K562 (cell line): ENCODE results near the gene HSPA1B. TPM values are rescaled to one million over a fixed set of nuclear protein-coding genes. Genes with fewer than 3 reads are reported as not detected.

Source experiments
- BRD4 ChIP-seq: fragments of 200-600 bp; sonication (generic); IDR thresholded peaks from 2 replicates; pipeline ENCODE4 v1.6.1; 2017; ENCODE audit warnings: inconsistent platforms
- DEAF1 ChIP-seq: fragments of 450-650 bp; formaldehyde crosslinking; IDR thresholded peaks from 2 replicates; pipeline ENCODE4 v1.4.0; 2020; ENCODE audit warnings: mild to moderate bottlenecking, moderate library complexity
- E2F6 ChIP-seq, 2 experiments: IDR thresholded peaks; 2 replicates each; pipeline ENCODE4 v1.6.1; 2011; ENCODE audit warnings: borderline replicate concordance in 1 of 2, control low read depth in 1 of 2, low read depth in 1 of 2, low read length in 1 of 2, mild to moderate bottlenecking in 1 of 2, mixed read lengths in 1 of 2, moderate library complexity in 1 of 2; ENCODE audit not compliant: insufficient read depth in 1 of 2, insufficient read length in 1 of 2, poor library complexity in 1 of 2, severe bottlenecking in 1 of 2; ENCODE audit errors: extremely low read depth in 1 of 2
- EHMT2 ChIP-seq: fragments of 450-650 bp; IDR thresholded peaks from 2 replicates; pipeline ENCODE4 v1.6.1; 2018; ENCODE audit warnings: antibody characterized with exemption
- IRF1 ChIP-seq: sonication (generic); formaldehyde crosslinking; IDR thresholded peaks from 2 replicates; pipeline ENCODE4 v1.8.0; 2022; ENCODE audit warnings: missing genetic modification reagents, mild to moderate bottlenecking, borderline replicate concordance
- MBD2 ChIP-seq: sonication (generic); IDR thresholded peaks from 2 replicates; pipeline ENCODE4 v1.6.1; 2016; ENCODE audit warnings: low read depth, borderline replicate concordance
- NRF1 ChIP-seq, 2 experiments: fragments of 450-650 bp; IDR thresholded peaks in 1 of 2; conservative IDR thresholded peaks in 1 of 2; 2 replicates each; pipeline ENCODE4 v1.6.1; 2014; ENCODE audit warnings: mild to moderate bottlenecking in 2 of 2
- POLR2AphosphoS5 ChIP-seq: IDR thresholded peaks from 2 replicates; pipeline ENCODE4 v1.6.1; 2011; ENCODE audit warnings: mild to moderate bottlenecking, low read depth, low read length, moderate library complexity; ENCODE audit not compliant: control insufficient read depth, insufficient read depth
- SP1 ChIP-seq: sonication (generic); formaldehyde crosslinking; IDR thresholded peaks from 2 replicates; pipeline ENCODE4 v1.8.1; 2022; ENCODE audit warnings: mild to moderate bottlenecking, missing genetic modification reagents
- TCF3 ChIP-seq: sonication (generic); formaldehyde crosslinking; IDR thresholded peaks from 2 replicates; pipeline ENCODE4 v1.4.0; 2020; ENCODE audit warnings: mild to moderate bottlenecking, missing genetic modification reagents
- TEAD4 ChIP-seq, 2 experiments: sonication (generic) in 1 of 2; formaldehyde crosslinking in 1 of 2; IDR thresholded peaks; 2 replicates each; pipeline versions ENCODE4 v1.6.1 to v1.8.0; 2012 to 2022; ENCODE audit warnings: borderline replicate concordance in 1 of 2, inconsistent platforms in 1 of 2, low read length in 1 of 2, mild to moderate bottlenecking in 1 of 2, missing genetic modification reagents in 1 of 2
- U2AF2 ChIP-seq: fragments of 200-400 bp; formaldehyde crosslinking; optimal IDR thresholded peaks from 2 replicates; pipeline ENCODE3; 2017; ENCODE audit warnings: low read depth, mild to moderate bottlenecking, low read length
- ZBTB26 ChIP-seq: fragments of 450-650 bp; formaldehyde crosslinking; IDR thresholded peaks from 2 replicates; pipeline ENCODE4 v1.4.0; 2022; ENCODE audit warnings: missing genetic modification characterization
- ZFP36 ChIP-seq: fragments of 150-350 bp; IDR thresholded peaks from 2 replicates; pipeline ENCODE4 v1.6.1; 2018; ENCODE audit warnings: low read length, low read depth; ENCODE audit not compliant: partially characterized antibody
- ZNF217 ChIP-seq: sonication (generic); formaldehyde crosslinking; IDR thresholded peaks from 2 replicates; pipeline ENCODE4 v1.8.0; 2022; ENCODE audit warnings: mild to moderate bottlenecking, missing genetic modification reagents
- ZNF780A ChIP-seq: fragments of 250-450 bp; sonication (Bioruptor Pico); IDR thresholded peaks from 2 replicates; pipeline ENCODE4 v1.5.0; 2021; ENCODE audit warnings: mild to moderate bottlenecking
- polyA plus RNA-seq, 8 experiments: library from polyadenylated mRNA; depleted of rRNA in 4 of 8; stranded (reverse) in 5 of 8; unstranded in 3 of 8; fragments of >200 nt; fragmentation: Nextera tagmentation in 2 of 8; fragmentation: Illumina TruSeq in 1 of 8; extraction: Ambion mirVana in 2 of 8; extraction: Trizol in 1 of 8; gene quantifications; 2 replicates each; pipeline versions ENCODE4 v1.2.1 to v1.2.3, GENCODE V29; 2011 to 2014; ENCODE audit warnings: inconsistent platforms in 1 of 8, missing spikeins in 1 of 8
- total RNA-seq, 7 experiments: library from RNA; depleted of rRNA in 6 of 7; stranded (reverse); fragments of >200 nt in 6 of 7; fragmentation: Illumina TruSeq in 2 of 7; extraction: Trizol in 2 of 7; gene quantifications; 2 replicates each; pipeline versions ENCODE4 v1.2.1 to v1.2.3, GENCODE V29; 2011 to 2021; ENCODE audit warnings: low replicate concordance in 1 of 7
- TF ChIP-seq, protein P1 (sequence below): fragments of 200-800 bp; sonication (Bioruptor generic); IDR thresholded peaks from 2 replicates; pipeline ENCODE4 v1.6.1; 2017; ENCODE audit warnings: missing genetic modification characterization, missing compliant biosample characterization
- TF ChIP-seq, protein P2 (sequence below): fragments of 450-650 bp; IDR thresholded peaks from 2 replicates; pipeline ENCODE4 v1.6.1; 2017; ENCODE audit warnings: mild to moderate bottlenecking, moderate library complexity
- TF ChIP-seq, protein P3 (sequence below): sonication (generic); formaldehyde crosslinking; IDR thresholded peaks from 2 replicates; pipeline ENCODE4 v1.8.0; 2022; ENCODE audit warnings: mild to moderate bottlenecking, missing genetic modification reagents

Gene HSPA1B
- total and polyA plus RNA-seq, 9 of the 15 experiments (the other 6 are each of a cell fraction or from before 2014, with no cell fraction given): 0.27 to 227 (median 51.2) TPM

- TF ChIP-seq TCF3 (CRISPR knock-in tag): no peak; the same call in 1 of the 2 replicates
- TF ChIP-seq ZNF217: no peak
- TF ChIP-seq BRD4: no peak
- no peak for TF ChIP-seq ZNF780A (CRISPR knock-in tag)
- TF ChIP-seq, protein P1, sequence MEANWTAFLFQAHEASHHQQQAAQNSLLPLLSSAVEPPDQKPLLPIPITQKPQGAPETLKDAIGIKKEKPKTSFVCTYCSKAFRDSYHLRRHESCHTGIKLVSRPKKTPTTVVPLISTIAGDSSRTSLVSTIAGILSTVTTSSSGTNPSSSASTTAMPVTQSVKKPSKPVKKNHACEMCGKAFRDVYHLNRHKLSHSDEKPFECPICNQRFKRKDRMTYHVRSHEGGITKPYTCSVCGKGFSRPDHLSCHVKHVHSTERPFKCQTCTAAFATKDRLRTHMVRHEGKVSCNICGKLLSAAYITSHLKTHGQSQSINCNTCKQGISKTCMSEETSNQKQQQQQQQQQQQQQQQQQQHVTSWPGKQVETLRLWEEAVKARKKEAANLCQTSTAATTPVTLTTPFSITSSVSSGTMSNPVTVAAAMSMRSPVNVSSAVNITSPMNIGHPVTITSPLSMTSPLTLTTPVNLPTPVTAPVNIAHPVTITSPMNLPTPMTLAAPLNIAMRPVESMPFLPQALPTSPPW (CRISPR knock-in tag): no peak
- TF ChIP-seq ZBTB26: peak; percentile 43; the same call in 1 of the 2 replicates
- peak; percentile 34; the same call in 1 of the 2 replicates for TF ChIP-seq POLR2AphosphoS5
- TF ChIP-seq E2F6 (IDR thresholded peaks at IDR 0.05; ENCODE audit: borderline replicate concordance in 1 of 2, extremely low read depth in 1 of 2, insufficient read depth in 1 of 2, insufficient read length in 1 of 2, low read depth in 1 of 2, low read length in 1 of 2, poor library complexity in 1 of 2, severe bottlenecking in 1 of 2): no peak
- TF ChIP-seq, protein P2, sequence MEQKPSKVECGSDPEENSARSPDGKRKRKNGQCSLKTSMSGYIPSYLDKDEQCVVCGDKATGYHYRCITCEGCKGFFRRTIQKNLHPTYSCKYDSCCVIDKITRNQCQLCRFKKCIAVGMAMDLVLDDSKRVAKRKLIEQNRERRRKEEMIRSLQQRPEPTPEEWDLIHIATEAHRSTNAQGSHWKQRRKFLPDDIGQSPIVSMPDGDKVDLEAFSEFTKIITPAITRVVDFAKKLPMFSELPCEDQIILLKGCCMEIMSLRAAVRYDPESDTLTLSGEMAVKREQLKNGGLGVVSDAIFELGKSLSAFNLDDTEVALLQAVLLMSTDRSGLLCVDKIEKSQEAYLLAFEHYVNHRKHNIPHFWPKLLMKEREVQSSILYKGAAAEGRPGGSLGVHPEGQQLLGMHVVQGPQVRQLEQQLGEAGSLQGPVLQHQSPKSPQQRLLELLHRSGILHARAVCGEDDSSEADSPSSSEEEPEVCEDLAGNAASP: no peak
- TF ChIP-seq DEAF1 (CRISPR knock-in tag): 0 out of 2 replicates have a peak, but pooled peaks have one; percentile 26
- TF ChIP-seq MBD2: no peak
- no peak for TF ChIP-seq SP1 (CRISPR knock-in tag)
- TF ChIP-seq, protein P3, sequence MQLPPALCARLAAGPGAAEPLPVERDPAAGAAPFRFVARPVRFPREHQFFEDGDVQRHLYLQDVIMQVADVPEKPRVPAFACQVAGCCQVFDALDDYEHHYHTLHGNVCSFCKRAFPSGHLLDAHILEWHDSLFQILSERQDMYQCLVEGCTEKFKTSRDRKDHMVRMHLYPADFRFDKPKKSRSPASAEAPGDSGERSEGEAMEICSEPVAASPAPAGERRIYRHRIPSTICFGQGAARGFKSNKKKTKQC: no peak
- no peak for TF ChIP-seq EHMT2
- TF ChIP-seq U2AF2: no peak
- no peak for TF ChIP-seq NRF1 (conservative IDR thresholded peaks at IDR 0.05 in 1 of 2, IDR thresholded peaks at IDR 0.05 in 1 of 2)
- no peak for TF ChIP-seq ZFP36
- TF ChIP-seq TEAD4 (IDR thresholded peaks at IDR 0.05; ENCODE audit: low read length): no peak; the same call in 1 of the 2 replicates
- no peak for TF ChIP-seq TEAD4 (CRISPR knock-in tag; IDR thresholded peaks at IDR 0.05; ENCODE audit: borderline replicate concordance)
- TF ChIP-seq IRF1 (CRISPR knock-in tag): no peak
These were observed 699 bp upstream of the HSPA1B start (continued) for GRCh38 chr6:31826793-31827285.
